ENCODE measurements around the gene TVP23C.

DNA sequence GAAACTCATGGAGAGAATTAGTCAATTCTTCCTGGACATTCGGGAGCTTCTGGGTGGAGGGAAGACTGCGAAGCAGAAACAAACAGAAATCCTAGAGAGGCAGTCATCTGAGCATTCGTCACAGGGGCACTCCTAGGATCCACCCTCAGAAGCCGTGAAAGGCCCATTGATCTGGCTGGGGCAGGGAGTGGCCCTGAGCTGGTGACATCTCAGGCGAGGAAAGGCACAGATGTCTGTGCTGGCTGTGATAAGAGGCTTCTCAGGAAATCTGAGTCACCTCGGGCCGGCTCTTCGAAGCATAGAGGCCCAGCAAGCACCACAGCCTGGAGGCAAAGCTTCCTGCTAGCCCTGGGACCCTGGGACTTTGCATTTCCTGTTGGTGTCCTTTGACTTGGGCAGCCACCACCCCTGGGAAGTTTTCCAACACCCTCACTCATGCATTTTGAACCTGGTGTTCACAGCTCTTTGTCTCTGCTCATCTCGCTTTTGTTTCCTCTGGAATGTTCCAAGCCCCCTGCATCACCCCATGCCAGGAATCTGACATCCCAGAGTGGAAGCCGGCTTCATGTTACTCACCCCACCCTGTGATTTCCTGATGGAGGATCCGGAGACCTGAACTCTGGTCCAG lies 72.5 kb downstream of the TVP23C start:
- TF ChIP-seq, protein P1, sequence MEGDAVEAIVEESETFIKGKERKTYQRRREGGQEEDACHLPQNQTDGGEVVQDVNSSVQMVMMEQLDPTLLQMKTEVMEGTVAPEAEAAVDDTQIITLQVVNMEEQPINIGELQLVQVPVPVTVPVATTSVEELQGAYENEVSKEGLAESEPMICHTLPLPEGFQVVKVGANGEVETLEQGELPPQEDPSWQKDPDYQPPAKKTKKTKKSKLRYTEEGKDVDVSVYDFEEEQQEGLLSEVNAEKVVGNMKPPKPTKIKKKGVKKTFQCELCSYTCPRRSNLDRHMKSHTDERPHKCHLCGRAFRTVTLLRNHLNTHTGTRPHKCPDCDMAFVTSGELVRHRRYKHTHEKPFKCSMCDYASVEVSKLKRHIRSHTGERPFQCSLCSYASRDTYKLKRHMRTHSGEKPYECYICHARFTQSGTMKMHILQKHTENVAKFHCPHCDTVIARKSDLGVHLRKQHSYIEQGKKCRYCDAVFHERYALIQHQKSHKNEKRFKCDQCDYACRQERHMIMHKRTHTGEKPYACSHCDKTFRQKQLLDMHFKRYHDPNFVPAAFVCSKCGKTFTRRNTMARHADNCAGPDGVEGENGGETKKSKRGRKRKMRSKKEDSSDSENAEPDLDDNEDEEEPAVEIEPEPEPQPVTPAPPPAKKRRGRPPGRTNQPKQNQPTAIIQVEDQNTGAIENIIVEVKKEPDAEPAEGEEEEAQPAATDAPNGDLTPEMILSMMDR (IDR thresholded peaks at IDR 0.05): no peak
- no peak for TF ChIP-seq POLR2A (IDR thresholded peaks at IDR 0.05)
